Activated T-cell treated with anti-CD3 and anti-CD28 coated beads, Interleukin-2, amount 50 U/mL, for 1 hour (primary cell): ENCODE data around the gene SPCS1.
"Not testable (repeated sequence)": the region's sequence is repeated elsewhere in the genome, so short reads cannot be mapped to it uniquely, and the experiment has no call there.

Experiments
- DNase-seq: peaks from one replicate; pipeline ENCODE4 v3.0.0-alpha.2; 2020

SPCS1 gene

GRCh38 chr3:52695798-52696671 lies 9.9 kb upstream of the SPCS1 start:
- DNase-seq, result no peak

DNA sequence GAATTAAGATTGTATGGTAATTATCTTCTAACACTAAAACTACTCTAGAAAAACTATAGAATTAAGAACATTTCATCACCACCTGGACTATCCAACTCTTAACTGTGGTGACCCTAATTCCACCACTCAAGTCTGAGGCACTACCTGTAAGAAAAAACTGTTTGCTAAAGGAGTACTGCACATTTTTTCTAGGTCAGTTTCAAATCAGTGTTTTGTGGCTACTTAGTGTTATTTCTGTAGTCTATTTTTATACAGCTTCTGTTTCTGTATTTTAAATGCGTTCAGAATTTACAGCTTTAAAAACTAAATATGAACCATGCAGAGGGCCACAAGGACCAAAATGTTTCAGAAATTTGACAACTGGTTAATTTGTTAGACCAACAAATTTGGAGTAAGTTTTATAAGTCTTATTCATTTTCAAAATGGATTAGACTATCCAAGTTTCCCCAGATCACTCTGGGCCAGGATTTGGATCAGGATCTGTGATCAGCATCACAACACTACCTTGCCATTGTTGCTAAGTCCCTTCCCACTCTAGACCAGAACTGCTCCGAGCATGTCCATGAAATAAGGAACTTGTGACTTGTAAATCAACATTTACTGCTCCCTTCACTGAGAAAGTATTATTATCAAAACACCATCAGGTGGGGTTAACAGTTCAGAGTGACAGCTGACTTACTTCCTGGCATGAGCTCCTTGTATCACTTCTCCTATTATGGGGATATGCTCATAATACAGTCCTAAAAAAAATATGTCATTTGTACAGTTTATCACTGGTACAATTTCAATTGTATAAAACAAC lies 8.9 kb upstream of the SPCS1 start:
- DNase-seq, result no peak

DNA sequence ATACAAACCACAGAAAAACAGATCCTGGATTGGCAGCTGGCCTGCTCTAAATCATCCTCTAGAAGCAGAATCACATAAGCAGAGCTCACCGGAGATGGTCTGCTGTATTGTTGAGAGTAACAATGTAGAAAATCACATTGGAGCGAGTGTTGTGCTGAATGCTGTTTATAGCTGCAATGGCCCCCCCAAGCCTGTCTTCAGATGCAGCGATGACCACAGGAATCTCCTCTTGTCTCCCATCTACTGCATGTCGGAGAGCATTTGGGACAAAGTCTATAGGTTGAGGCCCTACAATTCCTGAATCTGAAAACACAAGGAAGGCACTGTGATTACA lies 8.3 kb upstream of the SPCS1 start:
- no peak for DNase-seq

GRCh38 chr3:52703341-52703740 lies 2.6 kb upstream of the SPCS1 start:
- no peak for DNase-seq

DNA sequence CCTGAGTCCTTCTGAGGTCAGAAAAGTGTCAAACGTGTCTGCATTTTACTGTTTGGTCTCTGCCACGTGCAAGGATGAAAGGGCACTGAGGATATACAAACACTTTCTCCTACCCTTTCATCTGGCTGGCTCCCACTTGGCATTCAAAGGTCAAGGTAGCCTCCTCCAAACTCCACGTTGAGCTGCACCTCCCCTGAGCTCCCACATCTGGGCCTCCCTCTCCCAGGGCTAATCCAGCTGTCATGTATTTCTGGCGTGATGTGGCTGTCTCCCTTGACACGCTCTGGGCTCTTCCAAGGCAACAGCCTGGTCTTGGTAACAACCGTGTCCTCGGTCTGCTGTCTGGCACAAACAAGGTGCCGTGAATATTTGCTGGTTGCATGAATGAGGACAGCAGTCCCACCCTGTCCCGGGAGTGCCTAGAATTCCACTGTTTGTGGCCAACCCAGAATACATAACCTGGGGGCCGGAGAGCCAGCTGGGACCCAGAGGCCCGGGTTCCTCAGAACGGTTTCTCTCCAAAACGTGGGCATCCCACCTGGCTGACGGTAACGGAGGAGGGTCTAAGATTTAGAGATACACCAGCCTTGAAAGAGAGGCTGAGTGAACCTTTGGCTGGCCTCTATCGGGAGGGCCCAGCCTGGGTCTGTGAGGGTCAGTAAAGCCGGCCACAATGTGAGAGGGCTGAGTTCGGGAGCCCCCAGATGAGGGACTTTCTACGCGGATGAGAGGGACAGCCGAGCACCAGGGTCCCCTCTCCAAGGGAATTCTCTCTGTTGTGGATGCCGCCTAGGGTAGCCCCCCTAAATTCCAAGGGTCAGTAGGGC lies 1.1 kb upstream of the SPCS1 start:
- DNase-seq, result no peak

GRCh38 chr3:52705438-52705687 lies 543 bp upstream of the SPCS1 start:
- DNase-seq, result no peak

GRCh38 chr3:52707585-52707984 lies 1.7 kb downstream of the SPCS1 start:
- DNase-seq, result no peak

DNA sequence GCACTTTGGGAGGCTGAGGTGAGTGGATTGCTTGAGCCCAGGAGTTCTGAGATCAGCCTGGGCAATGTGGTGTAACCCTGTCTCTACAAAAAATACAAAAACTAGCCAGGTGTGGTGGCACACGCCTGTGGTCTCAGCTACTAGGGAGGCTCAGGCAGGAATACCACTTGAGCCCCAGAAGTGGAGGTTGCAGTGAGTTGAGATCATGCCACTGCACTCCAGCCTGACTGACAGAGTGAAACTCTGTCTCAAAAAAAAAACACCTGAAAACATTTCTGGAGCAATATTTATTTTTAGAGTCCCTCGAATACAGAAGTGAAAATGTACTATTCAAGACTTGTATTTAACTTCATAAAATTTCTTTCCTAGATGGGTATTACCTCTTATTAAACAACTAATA lies 4.6 kb downstream of the SPCS1 start:
- DNase-seq, result no peak

DNA sequence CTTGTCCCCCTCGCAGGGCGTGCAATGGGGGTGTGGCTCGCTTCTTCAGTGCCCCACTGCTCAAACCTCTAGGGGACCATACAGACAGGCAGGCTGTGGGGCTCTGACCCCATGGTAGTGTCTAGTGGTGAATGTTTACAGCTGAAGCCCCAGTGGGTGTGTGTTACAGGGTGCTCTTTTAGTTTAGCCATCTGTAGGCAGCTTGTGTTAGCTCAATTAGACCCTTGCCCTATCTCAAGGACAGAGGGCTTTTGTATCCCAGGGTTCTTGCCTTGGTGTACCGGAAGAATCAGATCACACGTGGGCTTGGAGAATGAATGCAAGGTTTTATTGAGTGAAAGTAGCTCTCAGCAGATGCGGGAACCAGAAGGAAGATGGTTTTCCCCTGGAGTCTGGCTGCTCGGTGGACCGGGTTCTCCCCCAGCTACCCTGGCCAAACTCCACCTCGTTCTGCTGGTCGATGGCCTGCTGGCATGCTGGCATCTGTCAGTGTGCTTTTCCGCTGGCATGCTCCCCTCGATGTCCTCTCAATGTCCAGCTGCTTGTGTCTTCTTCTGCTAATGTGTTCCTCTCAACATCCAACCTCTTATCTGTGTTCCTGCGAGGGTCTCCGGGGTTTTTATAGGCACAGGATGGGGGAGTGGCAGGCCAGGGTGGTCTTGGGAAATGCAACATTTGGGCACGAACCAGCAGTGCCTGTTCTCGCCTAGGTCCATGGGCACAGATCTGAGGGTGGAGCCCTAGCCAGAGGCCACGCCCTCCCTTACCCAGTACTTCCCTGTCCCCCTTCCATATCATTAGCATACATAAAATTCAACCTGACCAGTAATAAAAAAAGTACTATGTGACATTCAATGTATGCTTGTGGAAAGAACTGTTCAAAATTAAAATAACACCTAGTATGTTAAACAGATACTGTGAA lies 6.6 kb downstream of the SPCS1 start:
- DNase-seq, result no peak

DNA sequence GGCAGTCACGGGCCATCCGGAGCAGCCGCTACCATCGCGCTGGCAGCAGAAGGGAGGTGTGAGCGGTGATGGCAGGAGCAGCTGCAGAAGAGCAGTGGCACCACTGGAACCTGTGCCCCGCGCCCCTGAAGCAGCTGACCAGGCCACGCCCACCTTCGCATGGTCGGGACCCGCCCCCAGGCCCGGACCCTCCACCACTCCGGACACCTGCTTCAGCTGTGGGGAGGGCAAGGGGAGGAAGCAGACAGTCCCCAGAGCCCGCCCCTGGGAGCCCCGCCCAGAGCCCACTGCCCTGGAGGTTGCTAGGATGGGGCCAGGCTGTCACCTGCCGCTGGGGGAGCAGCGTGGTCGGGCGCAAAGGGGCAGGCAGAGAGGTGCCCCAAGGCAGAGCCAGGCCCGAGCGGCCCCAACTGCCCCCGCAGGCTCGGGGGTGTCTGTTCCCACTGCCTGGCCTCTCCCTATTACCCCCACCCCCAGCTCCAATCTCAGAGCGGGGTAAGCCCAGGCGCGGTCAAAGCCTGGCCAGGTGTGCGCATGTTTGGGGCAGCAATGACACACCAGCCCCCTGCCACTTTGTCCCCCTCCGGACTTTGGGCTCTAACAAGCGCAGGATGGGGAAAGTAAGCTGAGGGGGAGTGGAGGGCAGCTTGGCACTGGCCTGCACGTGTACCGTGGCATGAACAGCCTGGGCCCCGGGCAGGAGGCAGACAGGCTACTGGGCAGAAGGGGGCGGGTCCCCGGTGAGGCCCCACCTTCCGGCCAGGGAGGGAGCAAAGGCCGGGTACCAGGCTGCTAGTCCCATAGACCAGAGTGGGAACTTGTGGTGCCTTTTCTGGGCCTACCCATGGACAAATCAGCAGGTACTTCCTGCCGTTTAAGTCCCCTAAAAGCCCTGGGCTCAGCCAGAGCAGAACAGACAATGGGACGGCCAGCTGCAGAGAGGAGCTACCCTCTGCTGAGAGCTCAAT lies 8.7 kb downstream of the SPCS1 start:
- no peak for DNase-seq

GRCh38 chr3:52715714-52716305 lies 9.9 kb downstream of the SPCS1 start:
- no peak for DNase-seq

- no peak for DNase-seq
These were observed 13.7 kb downstream of the SPCS1 start for GRCh38 chr3:52719618-52720017.

- DNase-seq, result no peak
These were observed 15.3 kb downstream of the SPCS1 start for GRCh38 chr3:52721002-52721729.

DNA sequence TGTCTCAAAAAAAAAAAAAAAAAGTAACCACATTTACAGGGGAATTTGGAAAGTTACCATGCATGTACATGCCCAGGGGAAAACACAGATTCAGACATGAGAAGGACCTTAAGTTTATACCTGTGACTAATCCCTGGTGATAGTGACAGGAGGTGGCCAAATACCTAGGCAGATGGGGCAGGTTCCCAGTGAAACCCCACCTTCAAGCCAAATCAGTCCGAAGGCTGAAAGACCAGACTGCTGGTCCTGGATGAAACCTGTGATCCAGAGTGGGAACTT lies 15.8 kb downstream of the SPCS1 start:
- no peak for DNase-seq

DNA sequence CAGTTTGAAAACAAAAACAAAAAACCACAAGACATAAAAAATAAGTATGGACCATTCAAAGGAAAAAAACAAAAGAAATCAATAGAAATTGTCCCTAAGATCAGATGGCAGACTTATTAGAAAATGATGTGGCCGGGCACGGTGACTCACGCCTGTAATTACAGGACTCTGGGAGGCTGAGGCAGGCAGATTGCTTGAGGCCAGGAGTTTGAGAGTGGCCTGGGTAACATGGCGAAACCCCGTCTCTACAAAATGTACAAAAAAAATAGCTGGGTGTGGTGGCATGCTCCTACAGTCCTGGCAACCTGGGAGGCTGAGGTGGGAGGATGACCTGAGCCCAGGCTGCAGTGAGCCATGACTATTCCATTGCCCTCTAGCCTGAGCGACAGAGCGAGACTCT lies 16.6 kb downstream of the SPCS1 start:
- no peak for DNase-seq

GRCh38 chr3:52723935-52724334 lies 18.0 kb downstream of the SPCS1 start:
- DNase-seq, result no peak

- no peak for DNase-seq
These were observed 18.6 kb downstream of the SPCS1 start for GRCh38 chr3:52724511-52724910.

- DNase-seq, result not testable (repeated sequence)
These were observed 22.8 kb downstream of the SPCS1 start for GRCh38 chr3:52728753-52729152.

- no peak for DNase-seq
These were observed 24.8 kb downstream of the SPCS1 start for GRCh38 chr3:52730681-52731080.

- no peak for DNase-seq
These were observed 25.7 kb downstream of the SPCS1 start for GRCh38 chr3:52731590-52731989.
